RWPE2 (cell line): ENCODE data around the gene PCDHGA9.
"Not testable (repeated sequence)": the region's sequence is repeated elsewhere in the genome, so short reads cannot be mapped to it uniquely, and the experiment has no call there.

Experiments used
- ATAC-seq: fragments of 200-7000 bp; cut with Tn5 transposase; 3 replicates; pipeline ENCODE4 v1.9.1; 2021; ENCODE audit warnings: low read depth
- DNase-seq: peaks from one replicate; pipeline ENCODE4 v3.0.0-alpha.2; 2020; ENCODE audit warnings: low spot score
- H3K27ac ChIP-seq: fragments of 450-650 bp; 2 replicates; pipeline ENCODE4 v1.5.1; 2017; ENCODE audit warnings: mild to moderate bottlenecking; ENCODE audit not compliant: poor library complexity, severe bottlenecking
- H3K27me3 ChIP-seq: fragments of 250-450 bp; sonication (Bioruptor Pico); 2 replicates; pipeline ENCODE4 v1.5.1; 2021; ENCODE audit warnings: mild to moderate bottlenecking, moderate library complexity; ENCODE audit not compliant: insufficient read depth, poor library complexity, severe bottlenecking
- H3K36me3 ChIP-seq: fragments of 250-450 bp; sonication (Bioruptor Pico); 2 replicates; pipeline ENCODE4 v1.5.1; 2020; ENCODE audit warnings: low read depth, mild to moderate bottlenecking, moderate library complexity
- H3K4me1 ChIP-seq: fragments of 250-450 bp; sonication (Bioruptor Pico); 2 replicates; pipeline ENCODE4 v1.5.1; 2021; ENCODE audit warnings: mild to moderate bottlenecking, moderate library complexity; ENCODE audit not compliant: insufficient read depth, poor library complexity, severe bottlenecking
- H3K4me3 ChIP-seq: fragments of 250-450 bp; sonication (Bioruptor Pico); 2 replicates; pipeline ENCODE4 v1.5.1; 2021; ENCODE audit warnings: mild to moderate bottlenecking, moderate library complexity; ENCODE audit not compliant: severe bottlenecking
- H3K9me3 ChIP-seq: fragments of 250-450 bp; sonication (Bioruptor Pico); 2 replicates; pipeline ENCODE4 v1.5.1; 2021; ENCODE audit warnings: mild to moderate bottlenecking, moderate library complexity; ENCODE audit not compliant: severe bottlenecking
- TF ChIP-seq, protein P1 (sequence below): fragments of 450-650 bp; IDR thresholded peaks from one replicate; pipeline ENCODE4 v1.5.1; 2017; ENCODE audit warnings: mild to moderate bottlenecking, moderate library complexity; ENCODE audit not compliant: poor library complexity, severe bottlenecking

Gene PCDHGA9

DNA sequence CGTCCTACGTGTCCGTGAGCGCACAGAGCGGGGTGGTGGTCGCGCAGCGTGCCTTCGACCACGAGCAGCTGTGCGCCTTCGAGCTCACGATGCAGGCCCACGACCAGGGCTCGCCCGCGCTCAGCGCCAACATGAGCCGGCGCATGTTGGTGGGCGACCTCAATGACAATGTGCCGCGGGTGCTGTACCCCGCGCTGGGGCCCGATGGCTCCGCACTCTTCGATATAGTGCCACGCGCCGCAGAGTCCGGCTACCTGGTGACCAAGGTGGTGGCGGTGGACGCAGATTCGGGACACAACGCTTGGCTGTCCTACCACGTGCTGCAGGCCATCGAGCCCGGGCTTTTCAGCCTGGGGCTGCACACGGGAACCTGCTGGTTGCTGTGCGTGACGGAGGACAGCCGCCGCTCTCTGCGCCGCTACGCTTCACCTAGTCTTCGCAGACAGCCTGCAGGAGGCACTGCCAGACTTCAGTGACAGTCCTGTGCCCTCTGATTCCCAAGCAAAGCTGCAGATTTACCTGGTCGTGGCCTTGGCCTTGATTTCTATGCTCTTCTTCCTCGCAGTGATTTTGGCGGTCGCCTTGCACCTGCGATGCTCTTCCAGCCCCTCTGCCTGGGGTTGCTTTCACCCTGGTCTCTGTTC lies 25.3 kb downstream of the PCDHGA9 start:
- peaks cover 13% of the 10 kb centered on the region for H3K27me3 ChIP-seq
- ATAC-seq, result no peak
- H3K4me1 ChIP-seq, result no peaks in the 10 kb centered on the region
- TF ChIP-seq, protein P1, sequence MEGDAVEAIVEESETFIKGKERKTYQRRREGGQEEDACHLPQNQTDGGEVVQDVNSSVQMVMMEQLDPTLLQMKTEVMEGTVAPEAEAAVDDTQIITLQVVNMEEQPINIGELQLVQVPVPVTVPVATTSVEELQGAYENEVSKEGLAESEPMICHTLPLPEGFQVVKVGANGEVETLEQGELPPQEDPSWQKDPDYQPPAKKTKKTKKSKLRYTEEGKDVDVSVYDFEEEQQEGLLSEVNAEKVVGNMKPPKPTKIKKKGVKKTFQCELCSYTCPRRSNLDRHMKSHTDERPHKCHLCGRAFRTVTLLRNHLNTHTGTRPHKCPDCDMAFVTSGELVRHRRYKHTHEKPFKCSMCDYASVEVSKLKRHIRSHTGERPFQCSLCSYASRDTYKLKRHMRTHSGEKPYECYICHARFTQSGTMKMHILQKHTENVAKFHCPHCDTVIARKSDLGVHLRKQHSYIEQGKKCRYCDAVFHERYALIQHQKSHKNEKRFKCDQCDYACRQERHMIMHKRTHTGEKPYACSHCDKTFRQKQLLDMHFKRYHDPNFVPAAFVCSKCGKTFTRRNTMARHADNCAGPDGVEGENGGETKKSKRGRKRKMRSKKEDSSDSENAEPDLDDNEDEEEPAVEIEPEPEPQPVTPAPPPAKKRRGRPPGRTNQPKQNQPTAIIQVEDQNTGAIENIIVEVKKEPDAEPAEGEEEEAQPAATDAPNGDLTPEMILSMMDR, result no peak
- H3K36me3 ChIP-seq, result no peaks in the 10 kb centered on the region
- DNase-seq, result no peak
- H3K27ac ChIP-seq, result no peak overlapping the region
- no peak overlapping the region for H3K4me3 ChIP-seq
- H3K9me3 ChIP-seq, result peaks cover 60% of the 10 kb centered on the region

DNA sequence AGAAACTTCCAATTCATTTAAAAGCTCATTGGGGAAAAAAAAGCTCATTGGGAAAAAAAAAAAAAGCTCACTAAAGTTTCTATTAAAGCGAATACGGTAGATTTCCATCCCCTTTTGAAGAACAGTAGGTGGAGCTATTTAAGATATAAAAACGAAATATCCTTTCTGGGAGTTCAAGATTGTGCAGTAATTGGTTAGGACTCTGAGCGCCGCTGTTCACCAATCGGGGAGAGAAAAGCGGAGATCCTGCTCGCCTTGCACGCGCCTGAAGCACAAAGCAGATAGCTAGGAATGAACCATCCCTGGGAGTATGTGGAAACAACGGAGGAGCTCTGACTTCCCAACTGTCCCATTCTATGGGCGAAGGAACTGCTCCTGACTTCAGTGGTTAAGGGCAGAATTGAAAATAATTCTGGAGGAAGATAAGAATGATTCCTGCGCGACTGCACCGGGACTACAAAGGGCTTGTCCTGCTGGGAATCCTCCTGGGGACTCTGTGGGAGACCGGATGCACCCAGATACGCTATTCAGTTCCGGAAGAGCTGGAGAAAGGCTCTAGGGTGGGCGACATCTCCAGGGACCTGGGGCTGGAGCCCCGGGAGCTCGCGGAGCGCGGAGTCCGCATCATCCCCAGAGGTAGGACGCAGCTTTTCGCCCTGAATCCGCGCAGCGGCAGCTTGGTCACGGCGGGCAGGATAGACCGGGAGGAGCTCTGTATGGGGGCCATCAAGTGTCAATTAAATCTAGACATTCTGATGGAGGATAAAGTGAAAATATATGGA lies 27.9 kb downstream of the PCDHGA9 start, which contains the start of gene PCDHGA12:
Gene PCDHGA12 (plus strand): TSS at position 176 of the 782 bp plus-strand sequence. CDS start 253 bp downstream, at position 429.
- DNase-seq (no peak), ATAC-seq (peak; percentile 86)
- Histone ChIP-seq H3K4me3 (peak within 1 kb of the TSS; percentile 17), H3K36me3 (no peaks in the 10 kb centered on the region), H3K27ac (no peak within 1 kb of the TSS), H3K27me3 (peaks cover 13% of the 10 kb centered on the region), H3K9me3 (peaks cover 45% of the 10 kb centered on the region), H3K4me1 (no peaks in the 10 kb centered on the region)
- TF ChIP-seq, protein P1, result peak; percentile 81

DNA sequence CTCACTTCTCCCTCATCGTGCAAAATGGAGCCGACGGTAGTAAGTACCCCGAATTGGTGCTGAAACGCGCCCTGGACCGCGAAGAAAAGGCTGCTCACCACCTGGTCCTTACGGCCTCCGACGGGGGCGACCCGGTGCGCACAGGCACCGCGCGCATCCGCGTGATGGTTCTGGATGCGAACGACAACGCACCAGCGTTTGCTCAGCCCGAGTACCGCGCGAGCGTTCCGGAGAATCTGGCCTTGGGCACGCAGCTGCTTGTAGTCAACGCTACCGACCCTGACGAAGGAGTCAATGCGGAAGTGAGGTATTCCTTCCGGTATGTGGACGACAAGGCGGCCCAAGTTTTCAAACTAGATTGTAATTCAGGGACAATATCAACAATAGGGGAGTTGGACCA lies 28.7 kb downstream of the PCDHGA9 start:
- TF ChIP-seq, protein P1, result no peak
- Histone ChIP-seq H3K27me3 (peaks cover 13% of the 10 kb centered on the region), H3K4me1 (no peaks in the 10 kb centered on the region), H3K4me3 (no peak overlapping the region), H3K36me3 (no peaks in the 10 kb centered on the region), H3K9me3 (peaks cover 40% of the 10 kb centered on the region), H3K27ac (no peak overlapping the region)
- DNase-seq (no peak), ATAC-seq (no peak)

DNA sequence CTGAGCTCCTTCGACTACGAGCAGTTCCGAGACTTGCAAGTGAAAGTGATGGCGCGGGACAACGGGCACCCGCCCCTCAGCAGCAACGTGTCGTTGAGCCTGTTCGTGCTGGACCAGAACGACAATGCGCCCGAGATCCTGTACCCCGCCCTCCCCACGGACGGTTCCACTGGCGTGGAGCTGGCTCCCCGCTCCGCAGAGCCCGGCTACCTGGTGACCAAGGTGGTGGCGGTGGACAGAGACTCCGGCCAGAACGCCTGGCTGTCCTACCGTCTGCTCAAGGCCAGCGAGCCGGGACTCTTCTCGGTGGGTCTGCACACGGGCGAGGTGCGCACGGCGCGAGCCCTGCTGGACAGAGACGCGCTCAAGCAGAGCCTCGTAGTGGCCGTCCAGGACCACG lies 29.7 kb downstream of the PCDHGA9 start:
- not testable (repeated sequence) for H3K36me3 ChIP-seq, ATAC-seq, H3K4me3 ChIP-seq, H3K27ac ChIP-seq, H3K4me1 ChIP-seq, DNase-seq, H3K27me3 ChIP-seq
- H3K9me3 ChIP-seq, result peaks cover 36% of the 10 kb centered on the region

DNA sequence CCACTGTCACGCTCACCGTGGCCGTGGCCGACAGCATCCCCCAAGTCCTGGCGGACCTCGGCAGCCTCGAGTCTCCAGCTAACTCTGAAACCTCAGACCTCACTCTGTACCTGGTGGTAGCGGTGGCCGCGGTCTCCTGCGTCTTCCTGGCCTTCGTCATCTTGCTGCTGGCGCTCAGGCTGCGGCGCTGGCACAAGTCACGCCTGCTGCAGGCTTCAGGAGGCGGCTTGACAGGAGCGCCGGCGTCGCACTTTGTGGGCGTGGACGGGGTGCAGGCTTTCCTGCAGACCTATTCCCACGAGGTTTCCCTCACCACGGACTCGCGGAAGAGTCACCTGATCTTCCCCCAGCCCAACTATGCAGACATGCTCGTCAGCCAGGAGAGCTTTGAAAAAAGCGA lies 30.1 kb downstream of the PCDHGA9 start:
- ATAC-seq, H3K27ac ChIP-seq, H3K4me1 ChIP-seq, H3K4me3 ChIP-seq, DNase-seq, H3K27me3 ChIP-seq, H3K36me3 ChIP-seq: not testable (repeated sequence)
- H3K9me3 ChIP-seq, result peaks cover 32% of the 10 kb centered on the region
